ENCODE measurements around the gene RBFOX1. TPM values are rescaled to one million over a fixed set of nuclear protein-coding genes. Genes with fewer than 3 reads are reported as not detected.

RBFOX1 gene
- total RNA-seq, 2 experiments from 2014 or later: not detected

- DNase-seq: no peak
- no peaks in the 10 kb centered on the region for H3K4me1 Mint-ChIP-seq (ENCODE audit: low read depth)
- intact Hi-C loops (cut with micrococcal nuclease): no loop called here
- no peaks in the 10 kb centered on the region for H3K36me3 Mint-ChIP-seq
- H3K27ac Mint-ChIP-seq: no peak overlapping the region
- no peak overlapping the region for H3K4me3 Mint-ChIP-seq
- H3K9me3 Mint-ChIP-seq: peaks cover 29% of the 10 kb centered on the region
- H3K27me3 Mint-ChIP-seq: no peaks in the 10 kb centered on the region
- ChIA-PET POLR2A (no interaction called here), CTCF (no interaction called here)
Observed at GRCh38 chr16:7338826-7339225, 6.2 kb downstream of the RBFOX1 start.

GRCh38 chr16:7339700-7340099 is 7.1 kb downstream of the RBFOX1 start:
- intact Hi-C loops (cut with micrococcal nuclease): no loop called here
- peaks cover 29% of the 10 kb centered on the region for H3K9me3 Mint-ChIP-seq
- H3K4me1 Mint-ChIP-seq (ENCODE audit: low read depth): no peaks in the 10 kb centered on the region
- no peak overlapping the region for H3K4me3 Mint-ChIP-seq
- POLR2A ChIA-PET: no interaction called here
- no peak overlapping the region for H3K27ac Mint-ChIP-seq
- DNase-seq: no peak
- H3K36me3 Mint-ChIP-seq: no peaks in the 10 kb centered on the region
- H3K27me3 Mint-ChIP-seq: no peaks in the 10 kb centered on the region
- CTCF ChIA-PET: no interaction called here

GRCh38 chr16:7340938-7341337 is 8.3 kb downstream of the RBFOX1 start:
- no peak overlapping the region for H3K27ac Mint-ChIP-seq
- CTCF ChIA-PET: no interaction called here
- H3K36me3 Mint-ChIP-seq: no peaks in the 10 kb centered on the region
- H3K9me3 Mint-ChIP-seq: peaks cover 25% of the 10 kb centered on the region
- POLR2A ChIA-PET: no interaction called here
- H3K4me3 Mint-ChIP-seq: no peak overlapping the region
- no peaks in the 10 kb centered on the region for H3K4me1 Mint-ChIP-seq (ENCODE audit: low read depth)
- intact Hi-C loops (cut with micrococcal nuclease): no loop called here
- no peaks in the 10 kb centered on the region for H3K27me3 Mint-ChIP-seq
- DNase-seq: no peak

GRCh38 chr16:7342598-7342997 is 10.0 kb downstream of the RBFOX1 start:
- ChIA-PET CTCF (no interaction called here), POLR2A (no interaction called here)
- Mint-ChIP-seq H3K4me3 (no peak overlapping the region), H3K9me3 (peaks cover 30% of the 10 kb centered on the region), H3K27me3 (no peaks in the 10 kb centered on the region), H3K27ac (no peak overlapping the region), H3K36me3 (no peaks in the 10 kb centered on the region), H3K4me1 (ENCODE audit: low read depth) (no peaks in the 10 kb centered on the region)
- intact Hi-C loops (cut with micrococcal nuclease): no loop called here
- DNase-seq: no peak

- ChIA-PET CTCF (no interaction called here), POLR2A (no interaction called here)
- no peak for DNase-seq
- no peaks in the 10 kb centered on the region for H3K27me3 Mint-ChIP-seq
- no peak overlapping the region for H3K4me3 Mint-ChIP-seq
- intact Hi-C loops (cut with micrococcal nuclease): no loop called here
- no peaks in the 10 kb centered on the region for H3K36me3 Mint-ChIP-seq
- no peaks in the 10 kb centered on the region for H3K4me1 Mint-ChIP-seq (ENCODE audit: low read depth)
- H3K27ac Mint-ChIP-seq: no peak overlapping the region
- peaks cover 31% of the 10 kb centered on the region for H3K9me3 Mint-ChIP-seq
Observed at GRCh38 chr16:7343243-7343642, 10.6 kb downstream of the RBFOX1 start.

GRCh38 chr16:7344830-7345780 is 12.5 kb downstream of the RBFOX1 start:
- CTCF ChIA-PET: no interaction called here
- Mint-ChIP-seq H3K36me3 (no peaks in the 10 kb centered on the region), H3K27me3 (no peaks in the 10 kb centered on the region), H3K9me3 (peaks cover 29% of the 10 kb centered on the region), H3K4me1 (ENCODE audit: low read depth) (no peaks in the 10 kb centered on the region), H3K27ac (no peak overlapping the region), H3K4me3 (no peak overlapping the region)
- no peak for DNase-seq
- intact Hi-C loops (cut with micrococcal nuclease): no loop called here
- POLR2A ChIA-PET: no interaction called here

GRCh38 chr16:7350806-7351205 is 18.2 kb downstream of the RBFOX1 start:
- Mint-ChIP-seq H3K36me3 (no peaks in the 10 kb centered on the region), H3K9me3 (peaks cover 30% of the 10 kb centered on the region), H3K27me3 (no peaks in the 10 kb centered on the region), H3K4me3 (no peak overlapping the region), H3K27ac (no peak overlapping the region), H3K4me1 (ENCODE audit: low read depth) (no peaks in the 10 kb centered on the region)
- no peak for DNase-seq
- ChIA-PET POLR2A (no interaction called here), CTCF (no interaction called here)
- intact Hi-C loops (cut with micrococcal nuclease): no loop called here

GRCh38 chr16:7351610-7352510 is 19.2 kb downstream of the RBFOX1 start:
- H3K27ac Mint-ChIP-seq: no peak overlapping the region
- H3K9me3 Mint-ChIP-seq: peaks cover 31% of the 10 kb centered on the region
- ChIA-PET POLR2A (no interaction called here), CTCF (no interaction called here)
- no peaks in the 10 kb centered on the region for H3K27me3 Mint-ChIP-seq
- H3K4me1 Mint-ChIP-seq (ENCODE audit: low read depth): no peaks in the 10 kb centered on the region
- DNase-seq: no peak
- no peak overlapping the region for H3K4me3 Mint-ChIP-seq
- no peaks in the 10 kb centered on the region for H3K36me3 Mint-ChIP-seq
- intact Hi-C loops (cut with micrococcal nuclease): no loop called here

- no peak for DNase-seq
- Mint-ChIP-seq H3K9me3 (peaks cover 25% of the 10 kb centered on the region), H3K27ac (no peak overlapping the region), H3K27me3 (no peaks in the 10 kb centered on the region), H3K4me1 (ENCODE audit: low read depth) (no peaks in the 10 kb centered on the region), H3K4me3 (no peak overlapping the region), H3K36me3 (no peaks in the 10 kb centered on the region)
- intact Hi-C loops (cut with micrococcal nuclease): no loop called here
- CTCF ChIA-PET: no interaction called here
- POLR2A ChIA-PET: no interaction called here
Observed at GRCh38 chr16:7355758-7356157, 23.1 kb downstream of the RBFOX1 start.

- H3K9me3 Mint-ChIP-seq: peaks cover 19% of the 10 kb centered on the region
- H3K4me1 Mint-ChIP-seq (ENCODE audit: low read depth): no peaks in the 10 kb centered on the region
- no peaks in the 10 kb centered on the region for H3K27me3 Mint-ChIP-seq
- no peak overlapping the region for H3K27ac Mint-ChIP-seq
- ChIA-PET POLR2A (no interaction called here), CTCF (no interaction called here)
- intact Hi-C loops (cut with micrococcal nuclease): no loop called here
- no peak for DNase-seq
- H3K4me3 Mint-ChIP-seq: no peak overlapping the region
- H3K36me3 Mint-ChIP-seq: no peaks in the 10 kb centered on the region
Observed at GRCh38 chr16:7361416-7362129, 28.9 kb downstream of the RBFOX1 start.

GRCh38 chr16:7362231-7362630 is 29.6 kb downstream of the RBFOX1 start:
- CTCF ChIA-PET: no interaction called here
- Mint-ChIP-seq H3K9me3 (peaks cover 15% of the 10 kb centered on the region), H3K27me3 (no peaks in the 10 kb centered on the region), H3K4me3 (no peak overlapping the region), H3K4me1 (ENCODE audit: low read depth) (no peaks in the 10 kb centered on the region), H3K27ac (no peak overlapping the region), H3K36me3 (no peaks in the 10 kb centered on the region)
- intact Hi-C loops (cut with micrococcal nuclease): no loop called here
- POLR2A ChIA-PET: no interaction called here
- no peak for DNase-seq

All from activated CD4-positive, alpha-beta memory T cell treated with anti-CD3 and anti-CD28 coated beads for 36 hours (primary cell).